ENCODE results near the gene KPNA6. TPM values are rescaled to one million over a fixed set of nuclear protein-coding genes. Genes with fewer than 3 reads are reported as not detected.

Gene KPNA6
- total RNA-seq, 2 experiments from 2014 or later, result 70.8 to 74.3 TPM

DNA sequence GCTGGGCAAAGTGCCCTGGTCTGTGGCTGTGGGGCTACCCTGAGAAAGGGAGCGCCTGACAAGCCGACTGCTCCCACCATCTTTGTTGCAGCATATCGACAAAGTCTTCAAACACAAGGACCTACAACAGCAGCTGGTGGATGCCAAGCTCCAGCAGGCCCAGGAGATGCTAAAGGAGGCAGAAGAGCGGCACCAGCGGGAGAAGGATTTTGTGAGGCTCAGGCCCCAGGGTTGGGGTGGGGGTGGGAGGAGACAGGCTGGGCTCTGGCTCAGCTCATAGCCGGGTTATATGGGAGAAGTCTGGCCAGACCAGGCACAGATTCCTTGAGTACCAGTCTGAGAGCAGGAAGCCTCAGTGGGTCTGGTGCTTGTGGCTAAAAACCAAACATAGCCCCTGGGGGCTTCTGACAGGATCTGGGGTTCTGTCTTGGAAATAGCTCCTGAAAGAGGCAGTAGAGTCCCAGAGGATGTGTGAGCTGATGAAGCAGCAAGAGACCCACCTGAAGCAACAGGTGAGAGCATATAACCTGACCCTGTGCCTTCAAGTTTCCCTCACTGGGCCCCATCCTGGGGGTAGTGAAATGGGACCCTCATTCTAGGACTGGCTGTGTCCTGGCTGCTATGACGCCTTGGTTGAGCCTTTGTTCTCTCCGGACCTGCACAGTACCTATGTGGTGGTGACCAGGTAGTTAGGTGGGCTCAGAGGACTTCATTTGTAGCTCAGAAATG lies 84.5 kb downstream of the KPNA6 start:
- DNase-seq (no peak), ATAC-seq (no peak)
- H3K36me3 Mint-ChIP-seq (ENCODE audit: low read depth), result peaks cover 87% of the 10 kb centered on the region
- H3K9me3 Mint-ChIP-seq, result no peaks in the 10 kb centered on the region
- TF ChIP-seq, protein P1, sequence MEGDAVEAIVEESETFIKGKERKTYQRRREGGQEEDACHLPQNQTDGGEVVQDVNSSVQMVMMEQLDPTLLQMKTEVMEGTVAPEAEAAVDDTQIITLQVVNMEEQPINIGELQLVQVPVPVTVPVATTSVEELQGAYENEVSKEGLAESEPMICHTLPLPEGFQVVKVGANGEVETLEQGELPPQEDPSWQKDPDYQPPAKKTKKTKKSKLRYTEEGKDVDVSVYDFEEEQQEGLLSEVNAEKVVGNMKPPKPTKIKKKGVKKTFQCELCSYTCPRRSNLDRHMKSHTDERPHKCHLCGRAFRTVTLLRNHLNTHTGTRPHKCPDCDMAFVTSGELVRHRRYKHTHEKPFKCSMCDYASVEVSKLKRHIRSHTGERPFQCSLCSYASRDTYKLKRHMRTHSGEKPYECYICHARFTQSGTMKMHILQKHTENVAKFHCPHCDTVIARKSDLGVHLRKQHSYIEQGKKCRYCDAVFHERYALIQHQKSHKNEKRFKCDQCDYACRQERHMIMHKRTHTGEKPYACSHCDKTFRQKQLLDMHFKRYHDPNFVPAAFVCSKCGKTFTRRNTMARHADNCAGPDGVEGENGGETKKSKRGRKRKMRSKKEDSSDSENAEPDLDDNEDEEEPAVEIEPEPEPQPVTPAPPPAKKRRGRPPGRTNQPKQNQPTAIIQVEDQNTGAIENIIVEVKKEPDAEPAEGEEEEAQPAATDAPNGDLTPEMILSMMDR (IDR thresholded peaks at IDR 0.05), result no peak
- H3K4me1 Mint-ChIP-seq (ENCODE audit: low read depth), result peaks cover 45% of the 10 kb centered on the region
- CTCF ChIA-PET, result interaction anchor here (0.7 to 1.5 kb wide), 2 partner anchors 10 to 16 kb away, joined by 3 to 5 read pairs; no protein-coding TSS in a partner anchor
- no peaks in the 10 kb centered on the region for H3K27me3 Mint-ChIP-seq
- no peak overlapping the region for H3K27ac Mint-ChIP-seq
- POLR2A ChIA-PET, result interaction anchor here (0.9 to 11.9 kb wide), 6 partner anchors 10 to 142 kb away, joined by 3 to 141 read pairs (median 5); partner anchors contain the start of genes IQCC and TXLNA
- intact Hi-C loops (cut with micrococcal nuclease), result no loop called here
- H3K4me3 Mint-ChIP-seq, result no peak overlapping the region

DNA sequence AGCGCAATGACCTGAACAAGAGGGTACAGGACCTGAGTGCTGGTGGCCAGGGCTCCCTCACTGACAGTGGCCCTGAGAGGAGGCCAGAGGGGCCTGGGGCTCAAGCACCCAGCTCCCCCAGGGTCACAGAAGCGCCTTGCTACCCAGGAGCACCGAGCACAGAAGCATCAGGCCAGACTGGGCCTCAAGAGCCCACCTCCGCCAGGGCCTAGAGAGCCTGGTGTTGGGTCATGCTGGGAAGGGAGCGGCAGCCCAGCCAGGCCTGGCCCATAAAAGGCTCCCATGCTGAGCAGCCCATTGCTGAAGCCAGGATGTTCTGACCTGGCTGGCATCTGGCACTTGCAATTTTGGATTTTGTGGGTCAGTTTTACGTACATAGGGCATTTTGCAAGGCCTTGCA lies 87.1 kb downstream of the KPNA6 start:
- DNase-seq, result no peak
- H3K9me3 Mint-ChIP-seq, result no peaks in the 10 kb centered on the region
- intact Hi-C loops (cut with micrococcal nuclease), result no loop called here
- H3K4me3 Mint-ChIP-seq, result no peak overlapping the region
- ChIA-PET CTCF (interaction anchor here (1.1 to 1.9 kb wide), 2 partner anchors 20 to 218 kb away, joined by 3 to 4 read pairs; no protein-coding TSS in a partner anchor), POLR2A (interaction anchor here (1.2 to 11.9 kb wide), 5 partner anchors 12 to 54 kb away, joined by 3 to 141 read pairs (median 5); partner anchors contain the start of genes IQCC and TXLNA)
- peaks cover 62% of the 10 kb centered on the region for H3K4me1 Mint-ChIP-seq (ENCODE audit: low read depth)
- H3K27me3 Mint-ChIP-seq, result no peaks in the 10 kb centered on the region
- no peak overlapping the region for H3K27ac Mint-ChIP-seq
- no peak for ATAC-seq
- TF ChIP-seq, protein P1 (IDR thresholded peaks at IDR 0.05), result no peak
- H3K36me3 Mint-ChIP-seq (ENCODE audit: low read depth), result peaks cover 67% of the 10 kb centered on the region

DNA sequence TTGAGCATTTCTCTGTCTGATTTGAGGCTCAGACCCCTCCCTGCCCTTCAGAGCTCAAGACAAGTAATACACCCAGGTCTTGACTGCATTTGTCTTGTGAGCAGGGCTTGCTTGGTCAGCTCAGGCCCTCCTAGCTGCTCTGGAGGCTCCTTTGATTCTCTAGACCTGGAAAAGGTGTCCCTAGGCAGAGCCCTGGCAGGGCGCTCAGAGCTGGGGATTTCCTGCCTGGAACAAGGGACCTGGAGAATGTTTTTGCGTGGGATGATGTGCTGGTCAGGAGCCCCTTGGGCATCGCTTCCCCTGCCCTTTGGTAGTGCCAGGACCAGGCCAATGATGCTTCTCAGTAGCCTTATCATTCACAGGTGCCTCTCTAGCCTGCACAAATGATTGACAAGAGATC lies 87.7 kb downstream of the KPNA6 start:
- Mint-ChIP-seq H3K9me3 (no peaks in the 10 kb centered on the region), H3K36me3 (ENCODE audit: low read depth) (peaks cover 61% of the 10 kb centered on the region), H3K4me3 (no peak overlapping the region), H3K27ac (no peak overlapping the region), H3K4me1 (ENCODE audit: low read depth) (peaks cover 66% of the 10 kb centered on the region), H3K27me3 (no peaks in the 10 kb centered on the region)
- CTCF ChIA-PET, result interaction anchor here (0.8 to 1.9 kb wide), 3 partner anchors 20 to 218 kb away, joined by 3 to 4 read pairs (median 3); no protein-coding TSS in a partner anchor
- ATAC-seq, result no peak
- DNase-seq, result no peak
- TF ChIP-seq, protein P1 (IDR thresholded peaks at IDR 0.05), result no peak
- intact Hi-C loops (cut with micrococcal nuclease), result no loop called here
- POLR2A ChIA-PET, result interaction anchor here (1.5 to 11.9 kb wide), 3 partner anchors 11 to 32 kb away, joined by 3 to 141 read pairs (median 35); partner anchors contain the start of genes IQCC and TXLNA

DNA sequence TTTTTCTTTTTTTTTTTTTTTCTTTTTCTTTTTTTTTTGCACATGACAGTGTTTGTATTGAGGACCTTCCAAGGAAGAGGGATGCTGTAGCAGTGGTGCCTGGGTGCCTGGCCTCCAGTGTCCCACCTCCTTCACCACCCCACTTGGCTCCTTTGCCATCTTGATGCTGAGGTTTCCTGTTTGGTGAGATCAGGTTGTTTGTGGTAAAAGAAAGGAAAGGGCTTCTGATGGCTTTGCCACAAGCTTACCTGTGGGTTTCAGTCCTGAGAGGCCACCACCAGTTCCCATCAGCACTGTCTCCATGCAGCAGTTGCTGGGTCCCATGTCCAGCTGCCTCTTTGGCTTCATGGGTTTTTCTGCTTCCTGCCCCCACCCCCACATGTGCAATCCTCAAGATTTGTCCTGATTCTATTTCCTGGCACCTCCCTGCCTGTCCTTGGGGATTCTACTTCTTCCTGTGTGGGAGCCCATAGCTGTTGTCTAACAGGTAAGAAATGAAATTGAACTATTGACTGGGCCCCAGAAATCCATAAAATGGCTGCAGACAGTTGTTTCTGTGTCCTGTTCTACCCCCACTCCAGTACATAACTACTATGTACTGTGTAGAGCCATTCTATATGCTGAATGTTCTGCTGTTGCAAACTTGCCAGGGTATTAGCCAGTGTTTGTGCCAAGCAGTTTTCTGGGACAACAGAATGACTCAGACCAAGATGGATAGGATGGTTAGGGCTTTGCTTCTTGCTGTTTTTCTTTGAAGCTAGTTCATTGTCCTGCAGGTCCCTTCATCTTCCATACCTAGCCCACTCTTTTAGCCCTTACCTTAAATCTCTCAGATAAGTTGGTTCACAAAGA lies 88.3 kb downstream of the KPNA6 start:
- Mint-ChIP-seq H3K36me3 (ENCODE audit: low read depth) (peaks cover 58% of the 10 kb centered on the region), H3K4me1 (ENCODE audit: low read depth) (peaks cover 66% of the 10 kb centered on the region), H3K27ac (no peak overlapping the region), H3K9me3 (no peaks in the 10 kb centered on the region), H3K27me3 (no peaks in the 10 kb centered on the region), H3K4me3 (no peak overlapping the region)
- intact Hi-C loops (cut with micrococcal nuclease), result no loop called here
- ChIA-PET POLR2A (interaction anchor here (0.7 to 11.9 kb wide), 7 partner anchors 9 to 193 kb away, joined by 3 to 141 read pairs (median 8); partner anchors contain the start of genes IQCC, LCK and TXLNA), CTCF (interaction anchor here (0.8 to 2.6 kb wide), 4 partner anchors 20 to 217 kb away, joined by 3 to 12 read pairs (median 4); no protein-coding TSS in a partner anchor)
- DNase-seq (no peak), ATAC-seq (no peak)
- TF ChIP-seq, protein P1 (IDR thresholded peaks at IDR 0.05), result no peak
